Epidermal melanocyte (primary cell): Measurements from ENCODE around the gene CCDC34.
"Not testable (repeated sequence)": the region's sequence is repeated elsewhere in the genome, so short reads cannot be mapped to it uniquely, and the experiment has no call there.

Experiments
- DNase-seq: peaks from one replicate; pipeline ENCODE4 v3.0.0; 2011; ENCODE audit warnings: low spot score; ENCODE audit not compliant: insufficient read length

CCDC34 gene

DNA sequence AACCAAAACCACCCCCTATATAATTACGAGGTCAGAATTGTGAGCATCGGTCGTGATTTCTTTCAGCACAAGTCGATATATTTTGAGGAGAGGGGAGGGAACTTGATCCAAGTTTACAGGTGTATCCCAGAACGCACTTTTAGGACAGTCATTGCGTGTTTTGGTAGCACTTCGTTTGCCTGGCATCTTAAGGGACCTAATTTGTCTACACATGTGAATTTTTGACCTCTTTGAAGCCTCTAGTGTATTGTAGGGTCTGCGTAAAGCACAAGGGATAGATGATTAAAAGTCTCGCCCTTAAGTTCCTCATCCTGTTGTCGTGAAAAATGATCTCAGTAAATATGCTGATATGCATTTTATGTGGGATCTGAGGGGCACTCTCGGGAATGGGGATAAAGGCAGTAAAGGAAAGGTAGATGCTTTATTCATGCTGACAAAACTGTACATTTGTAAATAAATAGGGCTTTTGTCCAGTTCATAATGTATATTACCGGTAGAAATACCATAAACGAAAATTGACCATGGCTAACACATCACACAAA is 632 bp upstream of the CCDC34 start:
- DNase-seq, result no peak

- DNase-seq, result no peak
Measured at GRCh38 chr11:27361649-27362431, 1.2 kb downstream of the CCDC34 start.

DNA sequence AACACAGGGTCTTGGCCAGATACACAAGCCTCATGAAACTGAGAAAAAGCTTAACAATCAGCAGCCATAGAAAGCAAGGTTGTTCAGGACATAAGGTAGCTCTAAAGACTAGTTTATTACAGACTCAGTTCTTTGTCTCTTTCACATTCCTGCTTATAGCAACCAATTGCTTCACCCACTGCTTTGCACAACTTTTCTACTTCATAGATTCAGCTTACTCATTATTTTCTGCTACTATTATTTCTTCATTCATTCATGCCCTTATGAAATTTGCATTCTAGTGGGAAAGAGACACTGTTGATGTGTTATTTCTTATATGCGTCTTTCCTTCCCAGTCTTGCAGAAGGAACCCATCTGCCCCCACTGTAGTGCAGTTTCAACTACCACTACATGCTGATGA is 4.7 kb downstream of the CCDC34 start:
- no peak for DNase-seq

DNA sequence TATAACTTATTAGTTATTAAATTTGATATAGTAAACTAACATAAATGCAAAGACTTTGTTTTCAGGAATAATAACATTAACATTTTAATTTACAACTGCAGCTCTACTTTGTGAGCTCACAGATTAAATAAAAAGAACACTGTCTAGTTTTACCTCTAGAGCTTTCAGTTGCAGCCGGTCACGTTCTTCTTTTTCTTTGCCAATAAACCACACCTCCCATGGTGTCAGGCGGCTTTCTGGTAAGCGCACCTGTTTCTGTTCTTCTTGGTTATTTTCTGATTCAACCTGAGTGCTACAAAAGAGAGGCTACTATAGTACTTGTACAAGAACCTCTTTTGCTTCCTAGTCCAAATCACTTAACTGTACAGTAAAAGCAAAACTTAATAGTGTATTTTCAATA is 5.8 kb downstream of the CCDC34 start:
- no peak for DNase-seq

DNA sequence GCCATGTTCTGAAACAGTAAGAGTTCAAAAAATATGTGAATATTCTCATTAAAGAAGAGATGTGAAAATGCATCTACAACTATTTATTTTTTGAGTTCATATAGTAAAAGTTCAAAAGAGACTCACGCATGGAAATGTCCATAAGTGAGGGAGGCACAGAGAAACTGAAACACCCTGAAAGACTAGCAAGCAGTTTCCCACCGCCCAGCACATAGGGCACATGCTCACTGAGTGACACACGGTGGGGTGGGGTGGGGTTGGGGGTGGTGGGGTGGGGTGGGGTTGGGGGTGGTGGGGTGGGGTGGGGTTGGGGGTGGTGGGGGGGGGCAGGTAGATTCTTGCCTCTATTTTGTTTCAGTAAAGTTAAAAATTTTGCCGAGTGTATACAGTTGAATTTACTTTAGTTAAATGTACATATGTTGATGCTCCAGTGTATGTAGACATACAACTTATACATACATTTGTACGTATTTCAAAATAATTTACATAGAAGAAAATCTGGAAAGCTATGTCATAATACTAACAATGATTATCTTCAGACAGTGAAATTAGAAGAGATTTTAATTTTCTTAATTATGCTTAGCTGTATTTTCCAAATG is 6.3 kb downstream of the CCDC34 start:
- DNase-seq, result no peak

DNA sequence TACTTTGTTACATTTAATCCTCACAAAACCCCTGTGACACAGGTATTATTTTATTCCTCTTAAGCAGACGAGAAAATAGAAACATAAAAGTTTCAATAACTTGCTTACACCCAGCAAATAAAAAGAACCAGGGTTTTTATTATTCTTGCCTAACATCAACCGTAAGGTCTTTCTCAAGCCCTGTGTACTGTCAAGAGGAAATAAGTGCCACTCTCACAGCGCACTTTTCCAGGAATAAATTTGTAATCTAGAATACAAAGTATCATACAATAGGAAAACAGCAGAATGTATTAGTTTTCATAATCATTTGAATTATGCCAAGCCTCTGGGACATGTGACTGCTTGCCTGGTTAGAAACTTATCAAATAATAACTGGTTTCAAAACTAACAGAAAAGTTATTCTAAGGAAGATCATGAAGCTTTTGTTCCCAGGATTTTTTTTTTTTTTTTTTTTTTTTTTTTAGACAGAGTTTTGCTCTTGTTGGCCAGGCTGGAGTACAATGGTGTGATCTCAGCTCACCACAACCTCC is 7.4 kb downstream of the CCDC34 start:
- DNase-seq, result no peak

DNA sequence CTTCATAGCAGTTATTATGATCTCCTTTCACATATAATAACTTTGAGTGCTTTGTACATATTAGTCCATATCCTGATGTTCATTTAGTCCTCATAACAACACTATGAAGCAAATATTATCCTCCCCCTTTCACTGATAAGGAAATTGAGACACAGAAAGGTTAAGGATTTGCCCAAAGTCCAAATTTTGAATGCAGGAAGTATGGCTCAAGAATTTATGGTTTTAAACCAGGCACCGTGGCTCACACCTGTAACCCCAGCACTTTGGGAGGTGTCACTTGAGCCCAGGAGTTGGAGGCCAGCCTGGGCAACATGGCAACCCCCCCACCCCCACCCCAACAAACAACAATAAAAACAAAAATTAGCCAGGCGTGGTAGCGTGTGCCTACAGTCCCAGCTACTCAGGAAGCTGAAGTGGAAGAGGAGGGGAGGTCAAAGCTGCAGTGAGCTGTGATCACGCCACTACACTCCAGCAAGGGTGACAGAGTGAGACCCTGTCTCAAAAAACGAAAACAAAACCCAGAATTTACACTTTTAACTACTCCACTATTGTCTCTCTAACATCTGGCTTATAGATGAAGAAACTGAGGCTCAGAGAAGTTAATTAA is 8.6 kb downstream of the CCDC34 start:
- no peak for DNase-seq

DNA sequence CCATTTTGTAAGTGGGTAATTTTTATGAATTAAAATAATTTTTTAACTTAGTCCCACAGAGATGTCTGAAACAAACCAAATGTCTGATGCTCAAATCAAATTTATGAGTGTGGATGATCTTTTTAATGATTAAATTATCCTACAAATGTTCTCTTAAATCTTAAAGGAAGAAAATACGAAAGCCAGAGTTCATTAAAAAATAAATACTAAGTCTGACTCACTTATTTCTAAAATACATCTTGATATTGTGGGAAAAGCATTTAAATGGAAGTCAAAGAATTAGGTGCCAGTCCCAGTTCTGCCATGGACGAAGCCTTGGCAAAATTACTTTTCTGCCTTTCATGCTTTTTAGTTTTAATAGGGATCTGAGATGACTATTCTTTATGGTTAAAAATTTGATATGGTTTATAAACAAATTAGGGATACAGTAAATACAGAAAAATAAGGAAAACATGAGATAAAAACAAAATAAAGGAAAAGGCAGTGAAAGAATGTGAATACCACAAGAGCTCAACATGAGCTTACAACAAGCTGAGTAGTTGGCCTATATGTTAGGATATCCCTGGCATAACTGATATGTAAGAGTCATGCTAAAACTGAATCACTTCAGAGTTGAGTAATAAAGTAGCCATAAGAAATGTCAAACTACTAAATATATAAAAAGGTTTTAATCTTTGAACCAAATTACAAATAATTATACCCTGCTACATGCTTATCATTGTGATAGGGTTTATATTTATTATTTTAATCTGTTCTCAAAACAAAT is 9.2 kb downstream of the CCDC34 start:
- no peak for DNase-seq

DNA sequence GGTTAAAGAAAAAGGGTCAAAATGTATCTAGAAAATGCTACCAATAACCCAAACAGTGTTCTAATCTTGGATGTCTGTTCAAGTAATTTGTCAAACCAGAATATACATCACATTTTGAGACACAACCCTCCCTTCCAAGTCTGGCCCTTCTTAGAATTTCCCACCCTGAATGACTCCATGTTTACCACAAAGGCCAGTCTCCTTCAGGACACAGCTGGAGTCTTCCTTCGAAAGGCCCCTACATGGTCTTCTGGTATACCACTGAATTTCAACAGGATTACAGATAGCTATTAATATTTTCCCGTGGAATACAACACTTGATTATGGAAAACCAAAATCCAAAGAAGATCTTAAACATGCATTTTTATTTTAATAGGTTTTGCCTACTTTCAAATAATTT is 10.2 kb downstream of the CCDC34 start:
- no peak for DNase-seq

DNA sequence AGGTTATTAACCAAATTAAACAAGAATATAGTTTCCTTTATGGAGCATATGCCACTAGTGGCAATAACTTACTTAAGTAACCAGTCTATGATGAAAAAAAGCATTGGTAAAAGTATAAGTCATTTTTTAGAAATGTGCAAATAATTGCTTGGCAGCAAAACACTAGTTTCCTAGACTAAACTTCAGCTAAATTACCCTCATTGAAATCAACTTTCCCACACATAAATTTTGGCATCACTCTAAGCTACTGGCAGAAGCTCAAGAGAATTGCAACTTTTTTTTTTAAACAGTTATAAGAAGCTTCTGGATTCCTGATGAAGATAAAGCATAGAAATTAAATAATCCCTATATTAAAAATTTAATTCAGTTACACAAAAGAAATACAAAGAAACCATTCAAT is 12.5 kb downstream of the CCDC34 start:
- DNase-seq, result no peak

GRCh38 chr11:27349919-27350318 is 13.1 kb downstream of the CCDC34 start:
- no peak for DNase-seq

DNA sequence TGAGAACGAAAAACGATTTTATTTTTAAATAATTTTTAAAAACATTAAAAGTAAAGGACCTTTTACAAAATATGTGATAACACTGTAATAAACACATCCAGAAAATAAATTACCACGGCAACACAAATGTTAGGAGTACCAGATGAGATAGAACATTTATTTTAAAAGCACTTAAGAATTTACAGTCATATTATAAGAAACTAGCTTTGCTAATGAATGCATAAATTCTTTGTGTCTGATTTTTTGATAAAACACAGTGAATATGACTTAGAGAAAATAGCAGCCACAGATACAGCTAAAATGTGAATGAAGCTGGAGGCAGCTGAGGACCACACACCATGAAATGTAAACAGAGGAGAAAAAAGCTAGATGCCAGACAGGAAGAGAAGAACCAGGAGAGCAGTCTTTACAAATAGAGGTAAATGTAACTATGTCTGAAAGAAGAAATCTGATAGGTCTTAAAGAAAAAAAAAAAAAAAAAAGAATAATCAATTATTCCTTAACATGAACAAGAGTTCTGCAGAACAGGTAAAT is 14.6 kb downstream of the CCDC34 start:
- no peak for DNase-seq

- no peak for DNase-seq
Measured at GRCh38 chr11:27347359-27348339, 15.4 kb downstream of the CCDC34 start.

DNA sequence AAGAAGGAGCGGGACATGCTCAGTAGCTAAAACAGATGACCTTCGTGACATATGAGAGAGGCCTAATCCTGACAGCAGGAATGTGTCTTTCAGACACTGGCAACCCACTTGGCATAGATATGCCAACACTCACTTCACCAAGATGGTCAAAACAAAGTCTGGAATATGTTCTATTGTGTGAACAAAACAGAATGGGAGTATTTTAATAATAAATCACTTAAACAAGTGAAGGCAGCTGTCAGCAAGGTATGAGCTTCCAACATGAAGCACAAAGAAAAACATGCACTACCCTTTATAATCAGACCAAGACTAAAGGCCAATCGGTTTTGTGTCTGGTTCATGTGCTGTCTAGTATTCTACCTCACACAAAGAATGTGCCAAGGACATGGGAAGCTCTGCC is 23.1 kb downstream of the CCDC34 start:
- no peak for DNase-seq

- DNase-seq, result not testable (repeated sequence)
Measured at GRCh38 chr11:27334764-27335163, 28.3 kb downstream of the CCDC34 start.

- DNase-seq, result no peak
Measured at GRCh38 chr11:27331981-27332380, 31.0 kb downstream of the CCDC34 start.

GRCh38 chr11:27330633-27331270 is 32.3 kb downstream of the CCDC34 start:
- DNase-seq, result no peak

DNA sequence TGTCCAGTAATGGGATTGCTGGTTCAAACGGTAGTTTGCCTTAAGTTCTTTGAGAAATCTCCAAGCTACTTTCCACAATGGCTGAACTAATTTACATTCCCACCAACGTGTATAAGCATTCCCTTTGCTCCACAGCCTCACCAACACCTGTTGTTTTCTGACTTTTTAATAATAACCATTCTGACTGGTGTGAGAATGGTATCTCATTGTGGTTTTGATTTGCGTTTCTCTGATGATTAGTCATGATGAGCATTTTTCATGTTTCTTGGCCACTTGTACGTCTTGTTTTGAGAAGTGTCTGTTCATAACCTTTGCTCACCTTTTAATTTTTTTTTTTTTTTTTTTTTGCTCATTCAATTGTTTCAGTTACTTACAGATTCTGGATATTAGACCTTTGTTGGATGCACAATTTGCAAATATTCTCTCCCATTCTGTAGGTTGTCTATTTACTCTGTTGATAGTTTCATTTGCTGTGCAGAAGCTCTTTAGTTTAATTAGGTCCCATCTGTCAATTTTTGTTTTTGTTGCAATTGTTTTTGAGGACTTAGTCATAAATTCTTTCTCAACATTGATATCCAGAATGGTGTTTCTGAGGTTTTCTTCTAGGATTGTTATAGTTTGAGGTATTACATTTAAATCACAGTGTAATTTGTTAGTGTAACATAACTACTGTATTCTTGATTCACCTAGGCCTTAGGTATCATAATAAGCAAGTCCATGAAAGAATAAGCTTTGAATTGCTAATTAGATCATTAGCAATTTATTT is 33.0 kb downstream of the CCDC34 start:
- no peak for DNase-seq

- DNase-seq, result no peak
Measured at GRCh38 chr11:27328614-27329013, 34.4 kb downstream of the CCDC34 start.
